ENCODE data around the gene ZNF547. TPM values are rescaled to one million over a fixed set of nuclear protein-coding genes. Genes with fewer than 3 reads are reported as not detected.
A peak's percentile ranks its signal among the peaks of the same experiment; 100 is the strongest.

The ZNF547 gene
- total RNA-seq, 2 experiments from 2014 or later, result 1.4 to 2.1 TPM

GRCh38 chr19:57351867-57352266 lies 11.5 kb upstream of the ZNF547 start:
- intact Hi-C loops (cut with DNase I, micrococcal nuclease), result loop anchor here (2.0 to 10.0 kb wide), 5 partner anchors 70 to 757 kb away; partner anchors contain the start of genes ZNF460 (in 2 of the 2), ZNF805 (in 2 of the 2) and ZNF71 (in 1 of the 2)
- no peaks in the 10 kb centered on the region for H3K27me3 ChIP-seq (ENCODE audit: control insufficient read depth in 1 of 2, insufficient read depth in 2 of 2, low read length in 2 of 2)
- Mint-ChIP-seq H3K4me3 (peak overlapping the region; percentile 93), H3K9me3 (peaks cover 19% of the 10 kb centered on the region), H3K36me3 (ENCODE audit: low read depth) (peaks cover 67% of the 10 kb centered on the region), H3K27ac (peak overlapping the region; percentile 90), H3K4me1 (ENCODE audit: low read depth) (peaks cover 35% of the 10 kb centered on the region), H3K27me3 (peaks cover 8% of the 10 kb centered on the region)
- peak overlapping the region; percentile 97 for H3K4me3 ChIP-seq (ENCODE audit: low read length)
- H3K9me3 ChIP-seq (ENCODE audit: control insufficient read depth in 1 of 2, insufficient read depth in 1 of 2, low read length in 2 of 2), result peaks cover 35 to 38% of the 10 kb centered on the region in 2 experiments
- POLR2A ChIA-PET, result no interaction called here
- peaks cover 18% of the 10 kb centered on the region for H3K4me1 ChIP-seq (ENCODE audit: insufficient read depth, low read length)
- H3K27ac ChIP-seq (ENCODE audit: low read depth in 1 of 2, low read length in 2 of 2), result no peak overlapping the region
- ATAC-seq (ENCODE audit: poor library complexity) (no peak), DNase-seq (no peak)
- TF ChIP-seq, protein P1, sequence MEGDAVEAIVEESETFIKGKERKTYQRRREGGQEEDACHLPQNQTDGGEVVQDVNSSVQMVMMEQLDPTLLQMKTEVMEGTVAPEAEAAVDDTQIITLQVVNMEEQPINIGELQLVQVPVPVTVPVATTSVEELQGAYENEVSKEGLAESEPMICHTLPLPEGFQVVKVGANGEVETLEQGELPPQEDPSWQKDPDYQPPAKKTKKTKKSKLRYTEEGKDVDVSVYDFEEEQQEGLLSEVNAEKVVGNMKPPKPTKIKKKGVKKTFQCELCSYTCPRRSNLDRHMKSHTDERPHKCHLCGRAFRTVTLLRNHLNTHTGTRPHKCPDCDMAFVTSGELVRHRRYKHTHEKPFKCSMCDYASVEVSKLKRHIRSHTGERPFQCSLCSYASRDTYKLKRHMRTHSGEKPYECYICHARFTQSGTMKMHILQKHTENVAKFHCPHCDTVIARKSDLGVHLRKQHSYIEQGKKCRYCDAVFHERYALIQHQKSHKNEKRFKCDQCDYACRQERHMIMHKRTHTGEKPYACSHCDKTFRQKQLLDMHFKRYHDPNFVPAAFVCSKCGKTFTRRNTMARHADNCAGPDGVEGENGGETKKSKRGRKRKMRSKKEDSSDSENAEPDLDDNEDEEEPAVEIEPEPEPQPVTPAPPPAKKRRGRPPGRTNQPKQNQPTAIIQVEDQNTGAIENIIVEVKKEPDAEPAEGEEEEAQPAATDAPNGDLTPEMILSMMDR (IDR thresholded peaks at IDR 0.05), result no peak
- peaks cover 45% of the 10 kb centered on the region for H3K36me3 ChIP-seq (ENCODE audit: insufficient read depth, low read length)
- CTCF ChIA-PET, result no interaction called here

- Mint-ChIP-seq H3K36me3 (ENCODE audit: low read depth) (peaks cover 89% of the 10 kb centered on the region), H3K4me1 (ENCODE audit: low read depth) (peaks cover 28% of the 10 kb centered on the region), H3K9me3 (peaks cover 17% of the 10 kb centered on the region), H3K4me3 (peak overlapping the region; percentile 51), H3K27ac (no peak overlapping the region), H3K27me3 (peaks cover 3% of the 10 kb centered on the region)
- intact Hi-C loops (cut with DNase I, micrococcal nuclease), result loop anchor here in 1 of 2 experiments (10.0 kb wide), 1 partner anchor 761 kb away; the partner anchor contains the start of gene ZNF71
- Histone ChIP-seq H3K4me3 (ENCODE audit: low read length) (no peak overlapping the region), H3K27me3 (ENCODE audit: control insufficient read depth in 1 of 2, insufficient read depth in 2 of 2, low read length in 2 of 2) (no peaks in the 10 kb centered on the region), H3K9me3 (ENCODE audit: control insufficient read depth in 1 of 2, insufficient read depth in 1 of 2, low read length in 2 of 2) (peaks cover 42 to 62% of the 10 kb centered on the region in 2 experiments), H3K27ac (ENCODE audit: low read depth in 1 of 2, low read length in 2 of 2) (no peak overlapping the region), H3K36me3 (ENCODE audit: insufficient read depth, low read length) (peaks cover 54% of the 10 kb centered on the region), H3K4me1 (ENCODE audit: insufficient read depth, low read length) (peaks cover 14% of the 10 kb centered on the region)
- DNase-seq (no peak), ATAC-seq (ENCODE audit: poor library complexity) (no peak)
- TF ChIP-seq, protein P1 (IDR thresholded peaks at IDR 0.05), result no peak
- ChIA-PET CTCF (no interaction called here), POLR2A (no interaction called here)
Observed at GRCh38 chr19:57355916-57356315, 7.4 kb upstream of the ZNF547 start.

DNA sequence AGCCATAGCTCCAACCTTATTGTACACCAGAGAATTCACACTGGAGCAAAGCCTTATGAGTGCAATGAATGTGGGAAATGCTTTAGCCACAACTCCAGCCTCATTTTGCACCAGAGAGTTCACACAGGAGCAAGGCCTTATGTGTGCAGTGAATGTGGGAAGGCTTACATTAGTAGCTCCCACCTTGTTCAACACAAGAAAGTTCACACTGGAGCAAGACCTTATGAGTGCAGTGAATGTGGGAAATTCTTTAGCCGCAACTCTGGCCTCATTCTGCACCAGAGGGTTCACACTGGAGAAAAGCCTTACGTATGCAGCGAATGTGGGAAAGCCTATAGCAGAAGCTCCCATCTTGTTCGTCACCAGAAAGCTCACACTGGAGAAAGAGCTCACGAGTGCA lies 5.9 kb upstream of the ZNF547 start:
- Histone ChIP-seq H3K27me3 (ENCODE audit: control insufficient read depth in 1 of 2, insufficient read depth in 2 of 2, low read length in 2 of 2) (no peaks in the 10 kb centered on the region), H3K36me3 (ENCODE audit: insufficient read depth, low read length) (peaks cover 54% of the 10 kb centered on the region), H3K4me1 (ENCODE audit: insufficient read depth, low read length) (peaks cover 2% of the 10 kb centered on the region), H3K9me3 (ENCODE audit: control insufficient read depth in 1 of 2, insufficient read depth in 1 of 2, low read length in 2 of 2) (peaks cover 47 to 62% of the 10 kb centered on the region in 2 experiments), H3K4me3 (ENCODE audit: low read length) (no peak overlapping the region), H3K27ac (ENCODE audit: low read depth in 1 of 2, low read length in 2 of 2) (no peak overlapping the region)
- DNase-seq, result no peak
- Mint-ChIP-seq H3K9me3 (peaks cover 16% of the 10 kb centered on the region), H3K4me3 (no peak overlapping the region), H3K27ac (no peak overlapping the region), H3K27me3 (no peaks in the 10 kb centered on the region), H3K4me1 (ENCODE audit: low read depth) (peaks cover 13% of the 10 kb centered on the region), H3K36me3 (ENCODE audit: low read depth) (peaks cover 76% of the 10 kb centered on the region)
- TF ChIP-seq, protein P1 (IDR thresholded peaks at IDR 0.05), result no peak
- intact Hi-C loops (cut with DNase I, micrococcal nuclease), result loop anchor here in 1 of 2 experiments (10.0 kb wide), 1 partner anchor 763 kb away; the partner anchor contains the start of gene ZNF71
- ChIA-PET CTCF (no interaction called here), POLR2A (no interaction called here)
- ATAC-seq (ENCODE audit: poor library complexity), result no peak
